EH (cell line): Measurements from ENCODE around the gene ARHGEF7.
A peak's percentile ranks its signal among the peaks of the same experiment; 100 is the strongest.
"Not testable (repeated sequence)": the region's sequence is repeated elsewhere in the genome, so short reads cannot be mapped to it uniquely, and the experiment has no call there.

Experiments
- DNase-seq: peaks from one replicate; pipeline ENCODE4 v3.0.0-alpha.2; 2015; ENCODE audit warnings: low read depth

Gene ARHGEF7

GRCh38 chr13:111115061-111115964 lies at the start of gene ARHGEF7:
TSS of gene ARHGEF7 (plus strand) at chr13:111115310. CDS start at chr13:111115527, 217 bp downstream.
- peak; percentile 19 for DNase-seq

- no peak for DNase-seq
Measured at GRCh38 chr13:111065698-111066097, 49.4 kb upstream of the ARHGEF7 start.

DNA sequence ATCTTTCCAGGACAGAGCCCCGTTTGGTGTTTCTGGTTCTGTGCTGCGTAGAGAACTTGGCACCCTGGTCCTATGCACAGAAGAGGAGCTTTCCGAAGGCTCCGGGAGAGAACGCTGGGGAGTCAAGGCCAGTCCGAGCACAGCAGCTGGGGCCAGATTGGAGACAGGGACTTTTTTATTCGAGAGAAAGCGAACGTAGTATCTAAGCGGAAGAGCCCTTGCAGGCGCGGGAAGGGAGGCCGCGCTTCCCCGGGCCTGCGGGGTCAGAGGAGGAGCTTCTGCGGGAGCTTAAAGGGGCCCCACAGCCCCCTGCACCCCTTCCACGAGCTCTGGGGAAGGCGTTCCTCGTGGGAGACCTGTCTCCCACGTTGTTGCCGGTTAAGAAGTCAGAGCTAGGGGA lies 48.6 kb upstream of the ARHGEF7 start:
- DNase-seq = no peak

DNA sequence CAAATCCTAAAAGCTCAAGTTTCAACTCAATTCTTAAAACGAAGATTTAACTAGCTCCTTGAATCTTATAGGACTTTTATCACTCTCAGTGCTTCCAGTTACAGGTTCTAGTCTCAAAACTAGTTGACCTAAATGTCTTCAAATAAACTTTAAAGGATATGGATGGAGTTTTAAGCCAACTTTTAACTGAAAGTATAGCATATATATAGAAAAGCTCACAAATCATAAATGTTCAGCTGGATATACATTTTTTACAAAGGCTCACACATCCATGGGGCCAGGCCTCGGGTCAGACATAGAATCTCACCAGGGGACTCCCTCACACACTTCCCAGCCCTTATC lies 47.1 kb upstream of the ARHGEF7 start:
- DNase-seq = no peak

GRCh38 chr13:111071120-111071519 lies 44.0 kb upstream of the ARHGEF7 start:
- DNase-seq = peak; percentile 32

DNA sequence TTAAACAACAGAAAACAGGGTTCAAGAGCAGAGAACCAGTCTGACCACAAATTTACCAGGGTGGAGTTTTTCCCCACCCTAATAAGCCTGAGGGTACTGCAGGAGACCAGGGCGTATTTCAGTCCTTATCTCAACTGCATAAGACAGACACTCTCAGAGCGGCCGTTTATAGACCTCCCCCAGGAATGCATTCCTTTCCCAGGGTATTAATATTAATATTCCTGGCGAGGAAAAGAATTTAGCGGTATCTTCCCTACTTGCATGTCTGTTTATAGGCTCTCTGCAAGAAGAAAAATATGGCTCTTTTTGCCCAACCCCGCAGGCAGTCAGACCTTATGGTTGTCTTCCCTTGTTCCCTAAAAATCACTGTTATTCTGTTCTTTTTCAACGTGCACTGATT lies 43.6 kb upstream of the ARHGEF7 start:
- not testable (repeated sequence) for DNase-seq

GRCh38 chr13:111074826-111075225 lies 40.3 kb upstream of the ARHGEF7 start:
- DNase-seq = peak; percentile 19

DNA sequence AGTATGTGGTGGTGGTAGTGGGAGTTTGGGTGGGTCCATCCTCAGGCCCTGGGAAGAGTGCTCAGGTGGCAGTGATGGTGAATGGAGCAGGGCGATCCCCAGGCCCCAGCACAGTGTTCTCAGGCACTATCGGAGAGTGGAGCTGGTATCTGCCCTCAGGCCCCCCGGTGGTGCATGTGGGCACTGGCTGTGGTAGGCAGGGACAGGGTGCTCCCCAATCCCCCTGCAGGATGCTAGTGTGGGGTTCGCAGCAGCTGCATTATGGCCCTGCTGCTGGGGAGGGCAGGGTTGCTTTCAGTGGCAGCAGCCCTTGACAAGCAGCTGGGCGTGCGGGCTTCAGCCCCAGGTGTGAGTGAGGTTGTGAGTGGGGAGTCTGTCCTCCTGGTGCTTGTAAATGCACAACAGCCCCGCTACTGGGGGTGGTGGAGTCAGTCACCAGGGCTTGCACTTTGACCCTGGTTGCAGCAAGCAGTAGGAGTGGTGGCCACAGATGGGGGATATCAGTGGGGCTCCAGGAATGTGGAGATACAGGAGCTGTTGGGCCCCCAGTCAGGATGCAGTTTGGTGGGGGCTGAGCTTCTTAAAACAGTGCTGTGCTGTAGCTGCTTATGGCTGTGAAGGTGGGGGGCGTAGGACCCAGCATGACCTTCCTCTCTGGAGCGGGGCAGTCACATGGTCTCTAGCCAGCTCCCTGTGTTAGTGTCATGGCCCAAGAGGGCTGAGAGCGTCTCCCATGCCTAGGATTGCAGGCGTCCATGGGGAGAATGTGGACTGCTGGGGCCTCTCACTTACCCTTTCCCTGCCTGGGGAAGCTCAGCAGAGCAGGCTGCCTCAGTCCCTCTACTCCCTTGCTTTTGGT lies 38.7 kb upstream of the ARHGEF7 start:
- no peak for DNase-seq

- DNase-seq = no peak
Measured at GRCh38 chr13:111079375-111079774, 35.7 kb upstream of the ARHGEF7 start.

DNA sequence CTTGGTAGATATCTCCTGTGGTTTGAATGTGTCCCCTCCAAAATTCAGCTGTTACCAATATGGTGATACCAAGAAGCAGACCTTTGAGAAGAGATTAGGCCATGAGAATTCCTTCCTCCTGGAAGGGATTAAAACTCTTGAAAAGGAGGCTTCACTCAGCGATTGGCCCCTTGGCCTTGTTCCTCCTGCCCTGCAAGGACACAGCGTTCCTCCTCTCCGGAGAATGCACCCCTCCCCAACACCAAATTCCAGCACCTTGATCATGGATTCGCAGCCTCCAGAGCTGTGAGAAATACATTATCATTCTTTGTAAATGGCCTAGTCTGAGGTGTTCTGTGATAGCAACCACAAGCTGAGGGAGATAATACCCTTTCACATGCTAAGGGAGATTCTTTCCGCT lies 34.5 kb upstream of the ARHGEF7 start:
- no peak for DNase-seq

DNA sequence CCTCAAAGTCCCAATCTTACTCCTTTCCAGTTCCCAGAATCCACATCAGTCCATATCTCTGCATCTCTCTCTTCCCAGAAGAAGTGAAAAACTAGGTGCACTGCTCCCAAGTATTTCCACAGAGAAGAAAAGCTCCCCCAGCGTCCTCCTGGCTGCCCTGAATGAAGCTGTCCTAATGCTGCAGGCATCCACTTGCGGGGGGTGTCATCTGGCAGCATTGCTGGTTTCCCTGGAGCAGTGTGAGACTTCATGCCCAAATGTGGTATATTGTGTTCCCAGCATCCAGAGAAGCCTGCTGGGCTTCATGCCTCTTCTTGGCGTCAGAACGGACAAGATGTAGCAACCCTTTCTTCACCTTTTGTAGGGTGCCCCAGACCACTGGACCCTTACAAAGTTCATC lies 32.9 kb upstream of the ARHGEF7 start:
- DNase-seq = no peak

DNA sequence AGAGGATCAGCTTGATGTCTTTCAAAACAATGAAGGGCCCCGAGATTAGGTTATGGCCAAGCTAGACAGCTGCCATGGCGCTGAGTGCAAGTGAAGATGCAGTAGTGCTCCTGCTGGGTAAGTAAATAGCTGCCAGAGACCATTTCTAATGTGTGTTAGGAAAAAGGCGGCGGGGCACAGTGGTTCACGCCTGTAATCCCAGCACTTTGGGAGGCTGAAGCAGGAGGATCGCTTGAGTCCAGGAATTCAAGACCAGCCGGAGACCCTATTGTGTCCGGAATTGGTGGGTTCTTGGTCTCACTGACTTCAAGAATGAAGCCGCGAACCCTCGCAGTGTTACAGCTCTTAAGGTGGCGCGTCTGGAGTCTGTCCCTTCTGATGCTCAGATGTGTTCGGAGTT lies 32.3 kb upstream of the ARHGEF7 start:
- not testable (repeated sequence) for DNase-seq

DNA sequence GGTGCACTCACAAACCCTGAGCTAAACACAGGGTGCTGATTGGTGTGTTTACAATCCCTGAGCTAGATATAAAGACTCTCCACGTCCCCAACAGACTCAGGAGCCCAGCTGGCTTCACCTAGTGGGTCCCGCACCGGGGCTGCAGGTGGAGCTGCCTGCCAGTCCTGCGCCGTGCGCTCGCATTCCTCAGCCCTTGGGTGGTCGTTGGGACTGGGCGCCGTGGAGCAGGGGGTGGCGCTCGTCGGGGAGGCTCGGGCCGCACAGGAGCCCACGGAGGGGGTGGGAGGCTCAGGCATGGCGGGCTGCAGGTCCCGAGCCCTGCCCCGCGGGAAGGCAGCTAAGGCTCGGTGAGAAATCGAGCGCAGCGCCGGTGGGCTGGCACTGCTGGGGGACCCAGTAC lies 31.4 kb upstream of the ARHGEF7 start:
- DNase-seq = not testable (repeated sequence)

DNA sequence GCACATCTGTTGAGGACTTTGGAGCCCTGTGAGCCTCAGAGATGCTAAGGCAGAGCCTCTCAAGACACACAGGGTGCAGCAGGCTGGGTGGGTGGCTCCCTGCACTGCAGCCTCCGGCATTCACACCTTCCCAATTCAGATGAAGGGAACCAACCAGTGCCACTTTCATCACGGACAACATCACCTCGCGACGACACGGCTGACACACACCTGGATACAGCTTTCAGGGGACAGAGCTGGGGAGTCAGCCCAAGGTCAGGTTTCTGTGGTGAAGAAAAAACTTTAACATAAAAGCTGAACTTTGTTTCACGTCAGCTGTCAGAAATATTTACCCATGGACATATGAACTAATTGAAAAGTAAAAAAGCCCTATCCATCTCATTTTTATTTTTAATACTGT lies 24.9 kb upstream of the ARHGEF7 start:
- DNase-seq = no peak

GRCh38 chr13:111092685-111093084 lies 22.4 kb upstream of the ARHGEF7 start:
- DNase-seq = no peak

GRCh38 chr13:111093136-111093535 lies 22.0 kb upstream of the ARHGEF7 start:
- no peak for DNase-seq

GRCh38 chr13:111093634-111094033 lies 21.5 kb upstream of the ARHGEF7 start:
- DNase-seq = no peak

GRCh38 chr13:111095031-111095840 lies 19.9 kb upstream of the ARHGEF7 start:
- no peak for DNase-seq

DNA sequence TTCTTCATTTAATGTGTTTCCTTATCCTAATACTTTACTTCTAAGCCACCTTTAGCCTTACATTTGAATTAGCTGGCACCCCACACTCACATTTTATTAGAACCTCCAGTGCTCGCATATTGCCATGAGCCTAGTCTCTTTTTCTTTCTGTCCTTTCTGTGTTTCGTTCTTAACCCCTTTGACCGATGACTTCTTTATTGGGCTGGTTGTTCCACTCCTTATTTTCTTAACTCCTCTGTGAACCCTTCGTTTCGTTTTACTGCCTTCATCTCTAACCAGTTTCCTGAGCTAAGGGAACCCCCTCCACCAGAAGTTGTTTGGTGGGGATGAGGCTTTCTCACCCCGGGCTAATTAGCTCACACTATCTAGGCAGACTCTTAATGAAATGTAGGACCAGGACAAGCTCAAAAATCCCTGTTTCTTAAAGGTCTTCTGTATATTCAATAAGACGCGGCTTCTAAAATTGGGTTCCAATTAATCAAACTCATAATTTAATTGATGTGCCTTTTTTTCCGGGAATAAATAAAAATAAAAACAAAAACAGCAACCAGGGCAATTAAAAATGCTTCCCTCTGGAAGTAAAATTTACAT lies 19.1 kb upstream of the ARHGEF7 start:
- no peak for DNase-seq

DNA sequence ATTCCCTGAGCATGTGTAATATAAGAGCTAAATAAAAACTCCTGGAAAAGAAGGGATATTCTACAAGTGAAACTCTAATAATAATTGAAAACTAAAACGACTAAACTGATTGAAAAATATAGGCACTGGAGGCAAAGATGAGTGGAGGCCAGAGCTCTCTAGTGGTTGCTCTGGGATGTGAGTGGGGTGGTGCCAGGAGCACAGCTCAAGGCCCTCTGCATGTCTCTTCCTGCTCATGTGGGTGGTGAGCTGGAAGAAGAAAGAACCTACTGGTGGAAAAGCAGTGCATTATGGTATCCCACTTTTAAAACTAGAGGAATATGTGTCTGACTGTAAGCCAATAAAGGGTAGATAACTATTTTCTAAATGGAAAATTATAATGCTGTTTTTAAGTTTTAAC lies 15.8 kb upstream of the ARHGEF7 start:
- no peak for DNase-seq

GRCh38 chr13:111110054-111110453 lies 5.1 kb upstream of the ARHGEF7 start:
- DNase-seq = no peak
